CD4-positive, alpha-beta T cell treated with Interleukin-2 at 100 ng/mL for 4 hours (primary cell): Measurements from ENCODE around the gene SLC25A42.

ENCODE experiments used
- DNase-seq: peaks from one replicate; pipeline ENCODE4 v3.0.0-alpha.2; 2020; ENCODE audit warnings: low spot score

Gene SLC25A42

GRCh38 chr19:19050731-19051130 is 13.1 kb upstream of the SLC25A42 start:
- no peak for DNase-seq

GRCh38 chr19:19051478-19052213 is 12.1 kb upstream of the SLC25A42 start:
- no peak for DNase-seq

GRCh38 chr19:19052921-19053320 is 10.9 kb upstream of the SLC25A42 start:
- DNase-seq, result no peak

GRCh38 chr19:19053508-19054314 is 10.1 kb upstream of the SLC25A42 start:
- peak; percentile 59 for DNase-seq

GRCh38 chr19:19054315-19054938 is 9.4 kb upstream of the SLC25A42 start:
- no peak for DNase-seq

- DNase-seq, result no peak
Observed at GRCh38 chr19:19054939-19055440, 8.8 kb upstream of the SLC25A42 start.

GRCh38 chr19:19055701-19056100 is 8.1 kb upstream of the SLC25A42 start:
- DNase-seq, result no peak

- DNase-seq, result no peak
Observed at GRCh38 chr19:19056636-19057275, 7.0 kb upstream of the SLC25A42 start.

- no peak for DNase-seq
Observed at GRCh38 chr19:19057317-19057716, 6.5 kb upstream of the SLC25A42 start.

GRCh38 chr19:19057720-19058119 is 6.1 kb upstream of the SLC25A42 start:
- no peak for DNase-seq

GRCh38 chr19:19059018-19059836 is 4.6 kb upstream of the SLC25A42 start:
- no peak for DNase-seq

GRCh38 chr19:19059837-19060611 is 3.8 kb upstream of the SLC25A42 start:
- DNase-seq, result no peak

- DNase-seq, result no peak
Observed at GRCh38 chr19:19061506-19061905, 2.3 kb upstream of the SLC25A42 start.

- DNase-seq, result no peak
Observed at GRCh38 chr19:19062454-19063182, 1.2 kb upstream of the SLC25A42 start.

GRCh38 chr19:19064098-19064722 is 416 bp downstream of the SLC25A42 start:
- DNase-seq, result no peak

GRCh38 chr19:19064811-19065745 is 1.3 kb downstream of the SLC25A42 start:
- DNase-seq, result peak; percentile 16

- no peak for DNase-seq
Observed at GRCh38 chr19:19067276-19068072, 3.7 kb downstream of the SLC25A42 start.
